ENCODE data around the gene RTEL1.
A peak's percentile ranks its signal among the peaks of the same experiment; 100 is the strongest.

RTEL1 gene

DNA sequence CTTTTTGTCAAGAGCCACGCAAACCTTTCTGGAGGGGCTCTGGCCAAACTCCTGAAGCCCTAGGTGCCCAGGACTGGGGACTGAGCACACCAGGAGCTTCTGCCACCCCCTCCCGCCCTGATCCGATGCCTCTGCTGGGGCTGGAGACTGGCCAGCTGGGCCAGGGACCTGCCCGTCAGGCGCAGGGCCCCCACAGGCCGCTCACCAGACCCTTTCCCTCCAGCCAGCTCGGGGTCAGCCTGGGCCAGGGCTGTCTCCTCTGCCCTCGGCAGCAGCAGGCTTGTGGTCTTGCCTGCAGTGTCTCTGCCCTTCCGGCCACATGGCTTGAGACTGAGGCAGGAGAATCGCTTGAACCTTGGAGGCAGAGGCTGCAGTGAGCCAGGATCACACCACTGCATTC is 14.6 kb downstream of the RTEL1 start:
- DNase-seq = no peak

DNA sequence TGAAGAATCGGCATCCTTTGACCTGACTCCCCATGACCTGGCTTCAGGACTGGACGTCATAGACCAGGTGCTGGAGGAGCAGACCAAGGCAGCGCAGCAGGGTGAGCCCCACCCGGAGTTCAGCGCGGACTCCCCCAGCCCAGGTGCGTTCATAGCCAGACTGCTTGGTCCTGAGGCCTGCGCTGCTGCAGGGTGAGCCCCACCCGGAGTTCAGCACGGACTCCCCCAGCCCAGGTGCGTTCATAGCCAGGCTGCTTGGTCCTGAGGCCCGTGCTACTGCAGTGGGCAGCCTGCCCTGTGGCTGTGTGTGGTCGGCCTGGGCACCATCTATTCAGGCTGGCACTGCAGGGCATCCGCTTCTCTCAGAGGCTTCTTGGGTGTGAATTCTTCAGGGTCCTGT is 15.8 kb downstream of the RTEL1 start:
- no peak for DNase-seq

DNA sequence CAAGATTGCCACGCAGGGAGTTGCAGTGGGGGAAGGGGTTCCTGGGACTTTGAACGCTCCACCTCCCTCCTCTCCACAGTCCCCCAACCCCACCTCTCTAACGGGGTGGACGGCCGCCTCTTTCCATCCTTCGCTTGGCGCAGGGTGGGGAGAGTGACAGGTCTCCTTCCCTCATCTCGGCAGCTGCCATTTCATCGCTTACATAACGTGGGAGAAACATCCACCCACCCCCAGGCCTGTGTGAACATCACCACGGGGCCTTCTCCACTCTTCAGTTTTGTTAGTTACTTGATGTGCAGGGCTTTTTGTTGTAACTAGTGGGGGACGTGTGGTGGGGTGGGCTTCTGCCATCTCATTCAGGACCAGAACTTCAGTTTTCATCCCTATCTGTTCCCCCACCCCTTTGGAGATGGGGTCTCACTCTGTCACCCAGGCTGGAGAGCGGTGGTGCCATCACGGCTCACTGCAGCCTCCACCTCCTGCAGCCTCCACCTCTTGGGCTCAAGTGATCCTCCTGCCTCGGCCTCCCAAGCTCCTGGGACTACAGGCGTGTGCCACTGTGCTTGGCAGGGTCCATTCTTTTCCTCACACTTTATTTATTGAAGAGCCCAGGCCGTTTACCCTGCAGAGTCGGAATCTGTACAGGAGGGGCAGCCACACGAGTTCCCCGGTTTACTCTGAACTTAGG is 17.7 kb downstream of the RTEL1 start:
- no peak for DNase-seq

DNA sequence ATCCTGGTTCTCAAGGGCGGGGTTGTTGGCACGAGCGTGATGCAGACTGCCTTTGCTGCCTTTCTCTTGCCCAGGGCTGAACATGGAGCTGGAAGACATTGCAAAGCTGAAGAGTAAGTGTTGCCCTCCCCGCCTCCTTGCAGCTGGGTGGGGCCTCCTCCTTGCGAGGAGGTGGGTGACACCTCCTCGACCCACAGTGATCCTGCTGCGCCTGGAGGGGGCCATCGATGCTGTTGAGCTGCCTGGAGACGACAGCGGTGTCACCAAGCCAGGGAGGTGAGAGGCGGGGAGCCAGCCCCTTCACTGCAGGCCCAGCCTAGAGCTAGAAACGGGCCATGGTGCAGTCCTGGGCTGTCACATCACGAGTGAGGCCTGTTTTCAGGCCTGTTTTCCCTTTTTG is 20.0 kb downstream of the RTEL1 start:
- no peak for DNase-seq

DNA sequence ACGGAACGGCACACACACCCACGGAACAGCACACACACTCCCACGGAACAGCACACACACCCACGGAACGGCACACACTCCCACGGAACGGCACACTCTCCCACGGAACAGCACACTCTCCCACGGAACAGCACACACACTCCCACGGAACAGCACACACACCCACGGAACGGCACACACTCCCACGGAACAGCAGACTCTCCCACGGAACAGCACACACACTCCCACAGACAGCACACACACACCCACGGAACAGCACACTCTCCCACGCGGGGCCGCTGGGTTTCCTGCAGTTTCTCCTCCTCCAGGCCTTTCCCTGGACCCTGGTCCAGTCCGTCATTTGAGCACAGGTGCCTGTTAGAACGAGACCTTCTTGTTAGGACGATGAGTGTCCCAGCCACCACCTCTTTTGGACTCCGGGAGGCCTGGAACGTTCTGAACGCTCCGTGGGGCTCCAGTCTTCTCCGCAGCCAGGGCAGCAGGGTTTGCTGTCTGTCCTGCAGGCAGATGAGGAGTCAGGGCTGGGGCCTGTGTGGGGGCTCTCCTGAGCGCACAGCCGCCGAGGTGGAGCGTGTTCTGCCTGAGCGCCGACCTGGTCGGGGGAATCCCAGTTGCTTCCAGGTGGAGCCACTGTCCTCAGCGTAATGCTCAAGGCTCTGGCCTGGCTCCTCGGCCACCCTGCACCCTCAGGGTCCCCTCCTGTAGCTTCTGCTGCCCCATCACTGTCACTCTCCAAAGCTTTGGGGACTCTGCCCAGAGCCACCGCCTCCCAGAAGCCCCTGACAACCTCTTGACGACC is 20.8 kb downstream of the RTEL1 start:
- DNase-seq = no peak

DNA sequence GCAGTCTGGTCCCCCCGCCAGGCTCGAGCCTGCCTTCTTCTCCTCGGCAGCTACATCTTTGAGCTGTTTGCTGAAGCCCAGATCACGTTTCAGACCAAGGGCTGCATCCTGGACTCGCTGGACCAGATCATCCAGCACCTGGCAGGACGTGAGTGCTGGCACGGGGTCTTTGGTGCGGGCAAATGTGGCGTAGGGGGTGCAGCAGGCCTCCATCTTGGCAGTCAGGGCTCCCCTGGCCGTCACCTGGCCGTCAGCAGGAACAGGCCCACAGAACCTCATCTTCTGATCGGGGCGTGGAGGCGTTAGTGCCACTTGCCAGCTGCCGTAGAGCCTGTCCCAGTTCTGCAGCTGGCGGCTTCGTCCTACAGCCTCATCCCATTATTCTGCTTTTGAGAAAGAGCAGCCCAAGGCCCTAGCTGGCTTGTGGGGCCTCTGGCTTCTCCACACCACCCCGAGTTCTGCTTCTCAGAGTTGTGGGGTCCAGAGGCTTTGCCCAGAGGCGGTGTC is 21.7 kb downstream of the RTEL1 start:
- DNase-seq = no peak

DNA sequence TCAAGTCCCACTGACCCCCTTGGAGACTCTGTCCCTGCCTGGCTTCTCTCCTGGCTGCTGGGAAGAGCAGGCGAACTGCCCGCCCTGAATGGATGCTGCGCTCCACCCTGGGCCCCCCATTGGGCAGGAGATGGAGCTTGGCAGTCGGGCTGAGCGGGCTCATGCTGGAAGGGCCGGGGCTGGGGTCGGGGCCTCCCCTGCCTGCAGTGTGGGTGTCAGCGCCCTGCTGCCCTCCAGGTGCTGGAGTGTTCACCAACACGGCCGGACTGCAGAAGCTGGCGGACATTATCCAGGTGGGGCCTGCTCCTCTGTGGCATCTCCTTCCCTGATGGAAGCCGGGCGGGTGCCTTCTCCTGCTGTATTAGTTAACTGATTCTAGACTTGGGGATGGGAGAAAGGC is 22.3 kb downstream of the RTEL1 start:
- DNase-seq = no peak

DNA sequence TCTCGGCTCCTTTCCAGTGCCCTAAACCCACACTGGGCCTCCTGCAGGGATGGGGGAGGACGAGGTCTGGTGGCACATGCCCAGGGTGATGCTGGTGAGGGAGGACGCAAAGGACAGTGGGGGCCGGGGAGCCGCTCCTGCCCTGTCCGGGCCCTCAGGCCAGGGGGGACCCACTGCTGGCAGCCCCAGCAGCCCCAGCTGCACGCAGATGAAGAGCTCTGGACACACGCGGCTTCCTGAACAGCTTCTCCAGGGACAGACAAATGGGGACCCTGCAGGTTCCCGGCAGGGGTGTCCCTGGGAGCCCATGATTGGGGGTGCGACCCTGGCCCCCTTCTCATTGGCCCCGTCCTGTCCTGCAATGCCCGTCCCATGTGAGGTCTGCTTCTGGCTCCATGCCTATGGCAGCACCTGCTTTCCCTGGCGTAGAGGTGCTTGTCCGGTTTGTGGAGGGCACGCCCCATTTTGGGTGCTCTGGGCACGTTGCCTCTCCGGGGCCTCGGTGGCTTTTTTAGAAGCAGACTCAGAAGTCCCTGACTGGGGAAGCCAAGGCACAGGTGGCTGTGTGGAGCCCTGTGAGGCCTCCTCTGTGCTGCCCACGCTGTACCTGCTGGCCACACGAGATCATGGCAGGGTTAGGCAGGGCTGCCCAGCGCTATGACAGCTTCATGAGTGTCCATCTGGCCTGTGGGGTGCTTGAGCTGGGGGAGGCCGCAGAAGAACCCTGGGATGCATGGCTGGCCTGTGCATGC is 22.9 kb downstream of the RTEL1 start:
- no peak for DNase-seq

DNA sequence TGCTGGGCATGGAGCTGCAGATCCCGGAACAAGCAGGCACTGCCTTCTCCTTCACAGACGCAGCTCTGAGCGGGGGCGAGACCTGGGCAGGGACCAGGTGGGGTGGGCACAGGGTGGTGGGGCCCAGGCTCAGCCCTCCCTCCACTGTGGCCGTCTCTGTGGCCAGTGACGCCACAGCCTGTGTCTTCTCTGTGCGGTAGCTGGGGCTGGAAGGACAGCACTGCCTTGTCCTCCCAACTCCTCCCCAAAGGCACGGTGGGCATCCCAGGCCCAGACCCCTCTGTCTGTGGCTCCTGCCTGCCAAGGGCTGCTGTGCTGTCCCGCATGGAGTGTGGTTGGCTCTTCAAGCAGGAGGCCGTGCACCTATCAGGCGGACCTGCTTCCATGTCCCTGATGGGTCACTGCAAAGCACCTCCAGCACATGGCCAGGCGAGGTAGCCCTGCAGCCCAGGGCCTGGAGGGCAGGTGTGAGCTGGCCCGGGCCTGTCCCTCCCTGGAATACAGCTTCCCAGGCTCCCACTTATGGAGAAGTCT is 23.6 kb downstream of the RTEL1 start:
- no peak for DNase-seq

DNA sequence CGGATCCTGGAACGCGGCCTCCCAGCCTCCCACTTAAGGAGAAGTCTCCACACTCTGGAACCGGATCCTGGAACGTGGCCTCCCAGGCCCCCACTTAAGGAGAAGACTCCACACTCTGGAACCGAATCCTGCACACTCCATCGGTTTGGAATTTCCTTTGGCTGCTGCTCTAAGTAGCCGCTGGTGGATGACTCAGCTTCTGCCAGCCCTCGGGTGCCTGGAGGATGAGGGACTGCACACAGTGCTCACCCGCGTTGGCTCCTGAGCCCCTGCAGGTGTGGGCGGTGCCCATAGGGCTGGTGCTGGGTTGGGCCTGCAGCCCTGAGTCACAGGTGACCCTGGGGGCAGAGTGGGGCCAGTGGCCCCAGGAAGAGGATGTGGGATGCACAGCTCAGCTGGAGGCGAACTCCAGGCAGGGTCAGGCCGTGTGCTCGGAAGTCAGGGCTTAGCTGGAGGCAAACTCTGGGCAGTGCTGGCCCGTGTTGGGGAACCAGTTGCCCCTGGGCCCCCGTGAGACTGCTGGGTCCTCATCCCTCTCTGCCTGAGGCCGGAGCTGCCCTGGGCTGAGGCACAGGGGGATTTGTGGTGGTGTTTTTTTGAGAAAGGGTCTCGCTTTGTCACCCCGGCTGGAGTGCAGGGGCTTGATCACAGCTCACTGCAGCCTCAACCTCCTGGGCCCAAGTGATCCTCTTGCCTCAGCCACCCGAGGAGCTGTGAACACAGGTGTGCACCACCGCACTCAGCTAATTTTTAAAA is 24.4 kb downstream of the RTEL1 start:
- no peak for DNase-seq

DNA sequence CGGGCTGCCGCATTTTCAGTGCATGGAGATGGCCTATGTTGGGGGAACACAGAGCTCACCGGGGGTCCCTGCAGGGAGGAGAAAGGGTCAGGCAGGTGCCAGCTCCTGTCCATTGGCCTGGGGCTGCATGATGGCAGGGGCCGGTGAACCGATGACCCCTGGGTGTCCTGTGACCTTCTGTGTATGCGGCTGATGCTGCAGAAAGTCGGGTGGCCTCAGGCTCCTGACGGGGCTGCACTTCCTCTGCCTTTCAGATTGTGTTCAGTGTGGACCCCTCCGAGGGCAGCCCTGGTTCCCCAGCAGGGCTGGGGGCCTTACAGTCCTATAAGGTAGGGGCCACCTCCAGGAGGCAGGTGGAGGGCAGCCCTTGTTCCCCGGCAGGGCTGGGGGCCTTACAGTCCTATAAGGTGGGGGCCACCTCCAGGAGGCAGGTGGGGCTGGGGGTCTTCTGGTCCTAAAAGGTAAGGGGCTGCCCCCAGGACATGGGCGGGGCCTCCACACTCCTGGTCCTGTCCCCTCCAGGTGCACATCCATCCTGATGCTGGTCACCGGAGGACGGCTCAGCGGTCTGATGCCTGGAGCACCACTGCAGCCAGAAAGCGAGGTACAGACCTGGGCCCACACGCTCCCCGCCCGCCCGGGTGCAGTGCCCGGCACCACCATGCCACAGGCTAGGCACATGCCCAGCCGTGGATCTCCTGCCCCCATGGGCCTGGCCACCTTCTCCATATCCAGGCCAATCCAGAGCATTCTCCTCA is 27.3 kb downstream of the RTEL1 start:
- no peak for DNase-seq

DNA sequence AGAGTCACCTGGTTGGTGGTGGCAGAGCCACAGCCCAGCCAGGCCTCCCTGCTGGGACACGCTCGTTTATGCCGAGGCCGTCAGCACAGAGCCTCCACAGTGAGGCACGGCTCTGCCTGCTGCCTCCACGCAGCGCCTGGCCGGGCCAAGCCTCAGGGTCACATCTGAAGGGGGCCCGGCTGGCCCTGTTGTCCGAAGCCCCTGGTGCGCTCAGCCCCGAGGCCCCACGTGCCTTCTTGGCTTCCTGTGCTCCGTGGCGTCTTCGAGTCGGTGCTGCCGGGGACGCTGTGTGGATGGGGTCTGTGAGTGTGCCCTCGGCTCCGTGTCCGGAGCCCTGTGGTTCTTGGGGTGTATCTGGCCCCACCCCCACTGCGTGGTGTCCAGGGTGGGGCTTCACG is 28.0 kb downstream of the RTEL1 start:
- no peak for DNase-seq

DNA sequence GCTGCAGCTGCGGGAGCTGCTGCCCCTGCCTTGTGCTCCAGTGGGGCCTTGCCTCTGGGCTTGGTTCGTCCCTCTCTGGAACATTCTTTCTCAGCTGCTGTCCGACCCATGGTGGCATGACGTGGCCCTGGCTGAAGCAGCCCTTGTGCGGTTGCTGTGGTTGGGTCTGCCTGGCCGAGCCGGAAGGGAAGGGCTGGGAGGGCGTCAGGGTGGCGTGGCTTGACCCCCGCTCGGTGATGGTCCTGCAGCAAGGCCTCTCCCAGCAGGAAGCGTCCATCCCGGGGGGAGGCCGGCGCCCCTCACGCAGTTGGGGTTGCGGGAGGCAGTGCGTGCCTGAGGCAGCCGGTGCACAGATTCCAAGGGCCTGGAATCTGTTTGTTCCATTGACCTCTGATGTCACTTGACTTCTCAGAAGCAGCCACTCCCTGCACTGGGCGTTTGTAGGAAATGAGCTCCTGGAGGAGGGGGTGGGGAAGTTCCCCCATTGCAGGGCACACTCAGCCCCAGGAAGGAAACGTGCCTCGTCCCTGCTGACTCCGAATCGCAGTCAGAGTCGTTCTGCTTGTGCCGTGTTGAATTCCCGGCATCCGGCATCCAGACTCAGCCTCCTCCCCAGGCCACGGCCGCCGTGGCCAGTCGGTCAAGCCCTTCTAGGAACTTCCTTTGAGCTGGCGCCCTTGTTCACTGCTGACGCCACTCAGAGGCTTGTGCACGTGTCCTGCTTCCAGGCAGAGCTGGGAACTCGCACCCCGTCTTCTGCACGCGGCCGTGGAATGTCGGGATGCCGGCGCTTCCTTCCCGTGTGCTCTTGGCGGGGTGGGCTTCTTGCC is 28.6 kb downstream of the RTEL1 start:
- DNase-seq = no peak

DNA sequence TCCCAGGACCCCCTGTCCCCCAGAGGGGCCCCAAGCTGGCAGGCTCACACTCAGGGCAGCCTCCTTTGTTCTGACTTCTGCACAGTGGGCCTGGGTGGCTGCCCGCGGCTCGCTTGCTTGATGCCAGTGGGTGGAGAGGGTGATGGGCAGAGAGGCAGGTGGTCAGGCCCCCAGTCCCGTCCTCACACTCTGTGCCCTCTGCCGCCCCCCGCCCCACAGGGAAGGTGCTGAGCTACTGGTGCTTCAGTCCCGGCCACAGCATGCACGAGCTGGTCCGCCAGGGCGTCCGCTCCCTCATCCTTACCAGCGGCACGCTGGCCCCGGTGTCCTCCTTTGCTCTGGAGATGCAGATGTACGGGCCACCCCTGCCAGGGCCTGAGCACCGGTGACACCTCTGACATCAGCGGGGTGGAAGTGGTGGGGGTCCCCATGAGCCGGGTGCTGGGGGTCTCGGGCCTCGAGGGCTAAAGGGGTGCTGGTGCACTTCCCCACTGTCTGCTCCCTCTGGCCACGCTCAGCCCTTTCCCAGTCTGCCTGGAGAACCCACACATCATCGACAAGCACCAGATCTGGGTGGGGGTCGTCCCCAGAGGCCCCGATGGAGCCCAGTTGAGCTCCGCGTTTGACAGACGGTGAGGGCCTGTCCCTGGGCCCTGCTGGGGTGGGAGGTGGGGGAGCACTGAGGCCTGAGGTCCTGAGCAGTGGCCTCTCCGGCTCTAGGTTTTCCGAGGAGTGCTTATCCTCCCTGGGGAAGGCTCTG is 29.5 kb downstream of the RTEL1 start:
- DNase-seq = peak; percentile 59

DNA sequence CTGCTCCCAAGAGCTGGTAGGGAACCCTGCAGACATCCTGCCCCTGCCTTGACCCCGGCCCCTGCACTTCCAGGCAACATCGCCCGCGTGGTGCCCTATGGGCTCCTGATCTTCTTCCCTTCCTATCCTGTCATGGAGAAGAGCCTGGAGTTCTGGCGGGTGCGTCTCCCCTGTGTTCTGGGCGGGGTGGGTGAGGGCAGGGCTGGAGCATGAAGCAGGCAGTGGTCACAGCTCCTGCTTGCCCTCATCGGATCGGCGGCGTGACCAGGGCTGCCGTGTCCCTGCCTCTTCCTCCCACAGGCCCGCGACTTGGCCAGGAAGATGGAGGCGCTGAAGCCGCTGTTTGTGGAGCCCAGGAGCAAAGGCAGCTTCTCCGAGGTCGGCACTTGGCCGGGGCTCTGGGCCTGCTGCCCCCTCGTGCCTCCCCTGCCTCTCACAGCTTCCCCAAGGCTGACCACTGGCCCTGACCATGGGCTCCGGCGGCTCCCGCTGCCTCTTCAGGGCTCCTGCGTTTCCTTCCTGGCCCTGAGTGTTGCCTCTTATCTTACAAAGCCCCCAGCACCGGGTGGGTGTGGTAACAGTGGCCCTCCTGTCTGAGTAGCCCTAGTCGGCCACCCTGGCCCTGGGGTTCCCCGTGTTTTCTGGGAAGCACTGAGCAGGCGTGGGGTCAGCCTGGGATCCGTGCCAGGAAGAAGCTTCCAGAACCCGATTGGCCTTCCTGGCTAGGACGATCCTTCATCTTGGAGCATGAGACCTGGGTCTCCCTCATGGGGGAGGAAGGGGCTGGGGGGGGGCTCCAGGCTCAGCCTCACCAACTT is 30.3 kb downstream of the RTEL1 start:
- no peak for DNase-seq

DNA sequence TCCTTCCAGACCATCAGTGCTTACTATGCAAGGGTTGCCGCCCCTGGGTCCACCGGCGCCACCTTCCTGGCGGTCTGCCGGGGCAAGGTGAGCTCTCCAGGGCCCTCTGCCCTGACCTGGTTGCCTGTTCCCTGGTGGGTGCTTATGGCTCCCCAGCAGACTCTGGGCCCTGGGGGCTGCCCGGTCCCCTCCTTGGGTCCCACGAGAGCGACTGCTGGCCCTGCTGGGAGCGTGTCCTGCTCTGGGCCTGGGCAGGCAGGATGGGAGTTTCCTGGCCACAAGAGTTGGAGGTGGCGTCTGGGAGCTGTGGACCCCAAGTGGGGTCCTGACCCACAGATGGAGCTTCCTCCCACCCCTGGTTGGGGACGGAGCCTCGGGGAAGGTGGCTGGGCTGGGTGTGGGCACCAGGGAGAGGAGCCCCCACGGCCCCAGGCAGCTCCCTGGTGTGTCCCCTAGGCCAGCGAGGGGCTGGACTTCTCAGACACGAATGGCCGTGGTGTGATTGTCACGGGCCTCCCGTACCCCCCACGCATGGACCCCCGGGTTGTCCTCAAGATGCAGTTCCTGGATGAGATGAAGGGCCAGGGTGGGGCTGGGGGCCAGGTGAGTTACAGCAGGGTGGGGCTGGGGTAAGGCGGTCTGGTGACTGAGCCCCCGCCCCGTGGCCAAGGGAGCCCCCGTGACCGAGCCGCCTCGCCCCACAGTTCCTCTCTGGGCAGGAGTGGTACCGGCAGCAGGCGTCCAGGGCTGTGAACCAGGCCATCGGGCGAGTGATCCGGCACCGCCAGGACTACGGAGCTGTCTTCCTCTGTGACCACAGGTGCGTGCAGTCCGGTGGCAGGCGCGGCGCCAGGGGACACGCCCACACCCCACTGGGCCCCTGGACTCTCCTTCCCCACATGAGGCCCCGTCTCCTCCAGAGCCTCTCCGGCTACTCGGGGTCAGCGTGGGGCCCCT is 31.2 kb downstream of the RTEL1 start:
- no peak for DNase-seq

DNA sequence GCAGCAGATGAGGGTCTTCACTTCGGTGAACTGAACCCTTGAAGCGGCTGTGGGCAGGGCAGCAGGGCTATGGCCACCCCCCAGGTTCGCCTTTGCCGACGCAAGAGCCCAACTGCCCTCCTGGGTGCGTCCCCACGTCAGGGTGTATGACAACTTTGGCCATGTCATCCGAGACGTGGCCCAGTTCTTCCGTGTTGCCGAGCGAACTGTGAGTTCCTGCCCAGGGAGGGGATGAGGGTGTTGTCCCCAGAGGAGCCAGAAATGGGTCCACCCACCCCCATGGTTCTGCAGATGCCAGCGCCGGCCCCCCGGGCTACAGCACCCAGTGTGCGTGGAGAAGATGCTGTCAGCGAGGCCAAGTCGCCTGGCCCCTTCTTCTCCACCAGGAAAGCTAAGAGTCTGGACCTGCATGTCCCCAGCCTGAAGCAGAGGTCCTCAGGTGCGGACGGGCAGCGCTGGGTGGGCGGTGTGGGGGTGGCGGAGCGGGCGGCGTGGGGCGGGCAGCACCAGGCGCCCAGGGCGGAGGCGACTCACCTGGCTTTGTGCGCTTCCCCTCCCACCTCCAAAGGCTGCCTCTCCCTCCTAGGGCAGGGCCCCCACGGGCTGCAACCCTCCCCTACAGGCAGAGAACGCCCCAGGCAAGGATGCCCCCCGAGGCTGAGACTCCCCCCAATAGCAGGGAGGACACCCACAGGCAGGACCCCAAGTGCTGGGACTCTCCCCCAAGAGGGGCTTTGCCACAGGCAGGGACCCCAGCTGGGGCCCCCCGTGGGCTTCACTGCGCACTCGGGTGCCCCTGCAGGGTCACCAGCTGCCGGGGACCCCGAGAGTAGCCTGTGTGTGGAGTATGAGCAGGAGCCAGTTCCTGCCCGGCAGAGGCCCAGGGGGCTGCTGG is 32.1 kb downstream of the RTEL1 start:
- DNase-seq = no peak
